Neural progenitor cell (in vitro differentiated cells): Measurements from ENCODE around the gene MYOM3. TPM values are rescaled to one million over a fixed set of nuclear protein-coding genes. Genes with fewer than 3 reads are reported as not detected.
A peak's percentile ranks its signal among the peaks of the same experiment; 100 is the strongest.

Experiments
- DNase-seq: peaks from one replicate; pipeline ENCODE4 v3.0.0-alpha.2; 2016; ENCODE audit warnings: low spot score
- H2AFZ ChIP-seq: fragments of 200-600 bp; sonication (generic); replicated peaks from 2 replicates; pipeline ENCODE4 v1.6.1; 2016; ENCODE audit warnings: antibody characterized with exemption
- H3F3A ChIP-seq: fragments of 200-600 bp; sonication (generic); 2 replicates; pipeline ENCODE4 v1.6.1; 2016; ENCODE audit warnings: antibody characterized with exemption, low read depth
- H3K27ac ChIP-seq: fragments of 200-600 bp; sonication (generic); 2 replicates; pipeline ENCODE4 v1.5.1; 2016; ENCODE audit warnings: mild to moderate bottlenecking
- H3K27me3 ChIP-seq: fragments of 200-600 bp; sonication (generic); 2 replicates; pipeline ENCODE4 v1.6.1; 2016; ENCODE audit warnings: mild to moderate bottlenecking, moderate library complexity
- H3K36me3 ChIP-seq: fragments of 200-600 bp; sonication (generic); 2 replicates; pipeline ENCODE4 v1.5.1; 2016
- H3K4me1 ChIP-seq: fragments of 200-600 bp; sonication (generic); 2 replicates; pipeline ENCODE4 v1.6.1; 2016; ENCODE audit warnings: mixed run types
- H3K4me2 ChIP-seq: fragments of 200-600 bp; sonication (generic); 2 replicates; pipeline ENCODE4 v1.6.1; 2016
- H3K4me3 ChIP-seq: fragments of 200-600 bp; sonication (generic); 2 replicates; pipeline ENCODE4 v1.5.1; 2016
- H3K79me2 ChIP-seq: fragments of 200-600 bp; sonication (generic); 2 replicates; pipeline ENCODE4 v1.6.1; 2016; ENCODE audit warnings: low read depth
- H3K9ac ChIP-seq: fragments of 200-600 bp; sonication (generic); 2 replicates; pipeline ENCODE4 v1.6.1; 2016
- H3K9me3 ChIP-seq: fragments of 200-600 bp; sonication (generic); 2 replicates; pipeline ENCODE4 v1.5.1; 2016; ENCODE audit warnings: low read depth
- H4K20me1 ChIP-seq: fragments of 200-600 bp; sonication (generic); 2 replicates; pipeline ENCODE4 v1.6.1; 2016; ENCODE audit warnings: low read depth
- H3K27ac Mint-ChIP-seq: 3 replicates; pipeline ENCODE4 v1.8.0; 2021; ENCODE audit warnings: mixed read lengths
- H3K27me3 Mint-ChIP-seq: 2 replicates; pipeline ENCODE4 v1.8.0; 2022; ENCODE audit warnings: low read depth, mild to moderate bottlenecking, inconsistent platforms, moderate library complexity, mixed read lengths; ENCODE audit not compliant: insufficient read depth
- H3K36me3 Mint-ChIP-seq: 3 replicates; pipeline ENCODE4 v1.8.0; 2021; ENCODE audit warnings: mixed read lengths
- H3K4me1 Mint-ChIP-seq: 3 replicates; pipeline ENCODE4 v1.8.0; 2021; ENCODE audit warnings: mixed read lengths
- H3K4me3 Mint-ChIP-seq: 3 replicates; pipeline ENCODE4 v1.8.0; 2021; ENCODE audit warnings: mild to moderate bottlenecking, moderate library complexity, mixed read lengths
- H3K9me3 Mint-ChIP-seq: 3 replicates; pipeline ENCODE4 v1.8.0; 2020; ENCODE audit warnings: mixed read lengths
- EZH2 ChIP-seq: fragments of 200-600 bp; sonication (generic); IDR thresholded peaks from 2 replicates; pipeline ENCODE4 v1.6.1; 2017; ENCODE audit warnings: antibody characterized with exemption, mild to moderate bottlenecking, moderate library complexity
- EZH2phosphoT487 ChIP-seq: fragments of 200-600 bp; sonication (generic); IDR thresholded peaks from 2 replicates; pipeline ENCODE4 v1.6.1; 2017; ENCODE audit warnings: antibody characterized with exemption
- total RNA-seq: library from RNA; depleted of rRNA; stranded (reverse); fragments of >200 nt; gene quantifications from 2 replicates; pipeline ENCODE4 v1.2.3, GENCODE V29; 2015; ENCODE audit warnings: low replicate concordance
- TF ChIP-seq, protein P1 (sequence below): fragments of 200-600 bp; sonication (generic); IDR thresholded peaks from 2 replicates; pipeline ENCODE4 v1.5.1; 2017; ENCODE audit warnings: antibody characterized with exemption, mild to moderate bottlenecking

Gene MYOM3
- total RNA-seq, result 0.06 TPM in 1 of 2 replicates, not detected in the other

DNA sequence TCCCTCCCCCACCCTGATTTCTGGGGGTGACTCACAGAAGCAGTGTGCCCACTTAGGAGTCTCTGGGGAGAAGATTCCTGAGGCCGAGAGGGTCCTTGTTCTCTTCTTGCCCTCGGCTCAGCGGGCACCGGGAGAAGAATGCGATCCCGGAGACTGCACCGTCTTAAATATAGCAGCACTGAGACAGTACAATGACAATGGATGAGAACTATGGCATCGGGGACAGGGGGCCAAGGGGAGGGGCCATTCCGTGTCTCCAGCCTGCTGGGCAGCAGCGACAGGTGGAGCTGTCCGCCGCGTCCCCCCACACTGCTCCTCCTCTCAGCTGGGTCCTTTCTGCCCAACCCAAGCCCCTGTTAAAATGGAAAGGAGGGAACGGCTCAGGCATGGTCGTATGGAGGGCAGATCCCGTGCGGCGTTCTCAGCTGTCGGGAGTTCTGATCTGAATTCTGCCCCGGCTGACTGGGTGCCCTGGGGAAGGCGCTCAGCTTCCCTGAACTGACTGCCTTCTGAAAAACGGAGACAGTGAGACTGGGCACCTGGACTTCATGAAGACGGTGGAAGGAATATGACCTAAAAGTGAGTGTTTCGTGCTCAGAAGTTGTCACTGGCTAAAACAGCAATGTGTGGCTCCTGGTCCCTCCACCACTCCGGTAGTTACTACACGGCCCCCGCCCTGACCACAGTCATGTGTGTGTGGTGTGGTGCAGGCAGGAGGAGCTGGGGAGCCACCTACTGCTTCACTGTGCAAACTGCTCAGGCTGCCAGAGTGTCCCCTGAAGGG is at the start of gene MYOM3:
Gene MYOM3 (minus strand): TSS at position 140 of the 784 bp plus-strand sequence. CDS start 3,499 bp downstream, outside the sequence.
- peak within 1 kb of the TSS; percentile 68 for H3K4me2 ChIP-seq

DNA sequence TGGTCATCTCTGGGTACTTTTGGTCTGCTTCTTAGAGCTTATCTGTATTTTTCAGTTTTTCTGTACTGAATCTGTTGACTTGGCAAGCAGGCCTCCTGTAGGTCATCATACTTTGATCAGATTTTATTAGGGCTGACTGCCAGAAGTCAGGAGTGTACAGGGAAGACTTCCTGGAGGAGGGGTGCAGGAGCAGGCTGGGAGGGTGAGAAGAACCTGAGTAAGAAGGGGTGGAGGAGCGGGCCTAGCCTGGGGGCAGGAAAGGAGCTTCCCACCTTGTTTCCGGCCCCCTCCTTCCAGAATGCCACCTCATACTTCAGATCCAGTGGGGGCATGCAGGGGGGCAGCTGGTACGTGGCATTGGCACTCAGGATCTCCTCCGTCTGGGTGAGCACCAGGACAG is 49.3 kb upstream of the MYOM3 start:
- H3K9me3 ChIP-seq, result no peaks in the 10 kb centered on the region
- no peaks in the 10 kb centered on the region for H3K27me3 ChIP-seq
- no peaks in the 10 kb centered on the region for H3F3A ChIP-seq
- no peak overlapping the region for H3K4me3 ChIP-seq
- H4K20me1 ChIP-seq, result no peaks in the 10 kb centered on the region
- H2AFZ ChIP-seq, result no peak overlapping the region
- no peak overlapping the region for H3K9ac ChIP-seq
- H3K27ac Mint-ChIP-seq, result no peak overlapping the region
- no peak overlapping the region for H3K4me3 Mint-ChIP-seq
- no peak overlapping the region for H3K27ac ChIP-seq
- no peak overlapping the region for H3K4me2 ChIP-seq
- no peaks in the 10 kb centered on the region for H3K9me3 Mint-ChIP-seq
- no peaks in the 10 kb centered on the region for H3K79me2 ChIP-seq
- TF ChIP-seq, protein P1, sequence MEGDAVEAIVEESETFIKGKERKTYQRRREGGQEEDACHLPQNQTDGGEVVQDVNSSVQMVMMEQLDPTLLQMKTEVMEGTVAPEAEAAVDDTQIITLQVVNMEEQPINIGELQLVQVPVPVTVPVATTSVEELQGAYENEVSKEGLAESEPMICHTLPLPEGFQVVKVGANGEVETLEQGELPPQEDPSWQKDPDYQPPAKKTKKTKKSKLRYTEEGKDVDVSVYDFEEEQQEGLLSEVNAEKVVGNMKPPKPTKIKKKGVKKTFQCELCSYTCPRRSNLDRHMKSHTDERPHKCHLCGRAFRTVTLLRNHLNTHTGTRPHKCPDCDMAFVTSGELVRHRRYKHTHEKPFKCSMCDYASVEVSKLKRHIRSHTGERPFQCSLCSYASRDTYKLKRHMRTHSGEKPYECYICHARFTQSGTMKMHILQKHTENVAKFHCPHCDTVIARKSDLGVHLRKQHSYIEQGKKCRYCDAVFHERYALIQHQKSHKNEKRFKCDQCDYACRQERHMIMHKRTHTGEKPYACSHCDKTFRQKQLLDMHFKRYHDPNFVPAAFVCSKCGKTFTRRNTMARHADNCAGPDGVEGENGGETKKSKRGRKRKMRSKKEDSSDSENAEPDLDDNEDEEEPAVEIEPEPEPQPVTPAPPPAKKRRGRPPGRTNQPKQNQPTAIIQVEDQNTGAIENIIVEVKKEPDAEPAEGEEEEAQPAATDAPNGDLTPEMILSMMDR, result no peak
- TF ChIP-seq EZH2 (no peak), EZH2phosphoT487 (no peak)
- H3K36me3 Mint-ChIP-seq, result no peaks in the 10 kb centered on the region
- no peaks in the 10 kb centered on the region for H3K4me1 ChIP-seq
- peaks cover 8% of the 10 kb centered on the region for H3K27me3 Mint-ChIP-seq
- no peaks in the 10 kb centered on the region for H3K36me3 ChIP-seq
- DNase-seq, result no peak
- H3K4me1 Mint-ChIP-seq, result peaks cover 7% of the 10 kb centered on the region

More for the DNA sequence above, at the start of gene MYOM3:
- peak; percentile 74 for DNase-seq
- H3K27me3 Mint-ChIP-seq, result peaks cover 12% of the 10 kb centered on the region
- no peaks in the 10 kb centered on the region for H3K9me3 Mint-ChIP-seq
- H3K4me1 Mint-ChIP-seq, result peaks cover 32% of the 10 kb centered on the region
- no peaks in the 10 kb centered on the region for H3K27me3 ChIP-seq
- H3K36me3 ChIP-seq, result no peaks in the 10 kb centered on the region
- H3K4me3 ChIP-seq, result peak within 1 kb of the TSS; percentile 26
- H2AFZ ChIP-seq, result no peak within 1 kb of the TSS
- H3K79me2 ChIP-seq, result no peaks in the 10 kb centered on the region
- H4K20me1 ChIP-seq, result no peaks in the 10 kb centered on the region
- peaks cover 4% of the 10 kb centered on the region for H3F3A ChIP-seq
- H3K27ac ChIP-seq, result no peak within 1 kb of the TSS
- no peaks in the 10 kb centered on the region for H3K36me3 Mint-ChIP-seq
- TF ChIP-seq, protein P1, result peak; percentile 45
- TF ChIP-seq EZH2phosphoT487, result no peak
- no peak for TF ChIP-seq EZH2
- no peak within 1 kb of the TSS for H3K4me3 Mint-ChIP-seq
- peak within 1 kb of the TSS; percentile 70 for H3K27ac Mint-ChIP-seq
- H3K9ac ChIP-seq, result no peak within 1 kb of the TSS
- no peaks in the 10 kb centered on the region for H3K9me3 ChIP-seq
- H3K4me1 ChIP-seq, result peaks cover 20% of the 10 kb centered on the region

DNA sequence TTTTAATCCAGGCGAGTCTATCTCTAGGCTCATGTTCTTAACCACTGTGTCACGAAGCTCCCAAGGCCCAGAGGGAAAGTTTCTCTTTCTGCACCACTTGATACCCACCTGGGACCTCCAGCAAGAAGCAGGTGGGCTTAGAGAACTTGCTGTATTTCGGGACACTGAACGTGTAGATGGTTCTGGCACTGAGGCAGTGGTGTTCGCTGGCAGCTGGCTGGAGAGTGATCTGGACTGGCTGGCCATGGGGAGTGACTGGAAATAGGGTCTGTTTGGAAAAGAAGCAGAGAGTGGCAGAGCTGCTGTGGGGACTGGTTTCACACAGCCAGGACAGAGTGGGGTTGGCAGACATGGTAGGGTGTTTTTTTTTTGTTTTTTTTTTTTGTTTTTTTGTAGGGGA is 47.4 kb upstream of the MYOM3 start:
- TF ChIP-seq, protein P1, result no peak
- TF ChIP-seq EZH2phosphoT487 (no peak), EZH2 (no peak)
- peaks cover under 1% of the 10 kb centered on the region for H3F3A ChIP-seq

More for the DNA sequence above, 47.4 kb upstream of the MYOM3 start:
- H4K20me1 ChIP-seq, result no peaks in the 10 kb centered on the region
- peak overlapping the region; percentile 86 for H3K27ac Mint-ChIP-seq
- H3K4me1 Mint-ChIP-seq, result peaks cover 6% of the 10 kb centered on the region
- no peaks in the 10 kb centered on the region for H3K36me3 ChIP-seq
- peaks cover under 1% of the 10 kb centered on the region for H3K4me1 ChIP-seq
- H3K27ac ChIP-seq, result no peak overlapping the region
- no peak overlapping the region for H3K4me3 Mint-ChIP-seq
- H3K9ac ChIP-seq, result no peak overlapping the region
- no peaks in the 10 kb centered on the region for H3K9me3 ChIP-seq
- no peaks in the 10 kb centered on the region for H3K36me3 Mint-ChIP-seq
- peaks cover 8% of the 10 kb centered on the region for H3K27me3 Mint-ChIP-seq
- no peak overlapping the region for H3K4me2 ChIP-seq
- no peak overlapping the region for H2AFZ ChIP-seq
- DNase-seq, result no peak
- H3K4me3 ChIP-seq, result no peak overlapping the region
- H3K27me3 ChIP-seq, result no peaks in the 10 kb centered on the region
- no peaks in the 10 kb centered on the region for H3K79me2 ChIP-seq
- H3K9me3 Mint-ChIP-seq, result no peaks in the 10 kb centered on the region
